ENCODE results near the gene TOMM7. TPM values are rescaled to one million over a fixed set of nuclear protein-coding genes. Genes with fewer than 3 reads are reported as not detected.

The TOMM7 gene
- polyA plus RNA-seq: 479 TPM

DNA sequence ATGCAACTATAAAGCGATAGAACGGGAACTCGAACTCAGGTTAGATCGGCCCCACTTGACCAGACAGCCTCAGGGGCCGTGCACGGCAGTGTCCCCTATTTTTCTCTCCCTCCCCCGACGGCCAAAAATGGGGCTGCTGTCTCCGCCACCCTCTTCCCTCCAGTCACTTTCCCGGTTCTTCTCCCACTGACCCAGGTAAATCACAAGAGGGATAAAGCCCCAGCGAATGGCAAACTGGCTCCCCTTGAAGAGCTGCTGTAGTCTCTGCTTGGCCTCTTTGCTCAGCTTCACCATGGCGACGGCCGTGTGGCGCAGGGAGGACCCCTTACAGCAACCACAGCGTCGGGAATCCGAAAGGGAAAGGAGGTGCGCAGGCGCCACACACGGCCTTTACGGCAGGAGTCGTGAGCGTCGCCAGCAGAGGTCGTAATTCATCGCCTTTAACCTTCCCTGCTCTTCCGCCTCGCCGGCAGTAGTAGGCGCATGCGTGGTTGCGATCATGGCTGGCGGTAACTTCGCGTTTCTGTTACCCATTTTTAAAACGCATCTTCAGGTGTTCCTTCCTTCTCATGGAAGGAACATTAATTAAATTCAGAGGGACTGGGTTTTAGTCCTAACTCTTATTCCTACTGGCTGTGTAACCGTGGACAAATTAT is at the start of gene TOMM7:
TSS of gene TOMM7 (minus strand) at position 364 of the 656 bp plus-strand sequence. CDS start at position 294, 70 bp downstream.
- Mint-ChIP-seq H3K4me3 (peak within 1 kb of the TSS; percentile 98 to 100 (median 99)), H3K27ac (peak within 1 kb of the TSS; percentile 96 to 99 (median 99)), H3K36me3 (peaks cover 7% of the 10 kb centered on the region), H3K4me1 (peaks cover 17 to 30% (median 20%) of the 10 kb centered on the region in 3 donors), H3K9me3 (no peaks in the 10 kb centered on the region), H3K27me3 (peaks cover 2% of the 10 kb centered on the region)

DNA sequence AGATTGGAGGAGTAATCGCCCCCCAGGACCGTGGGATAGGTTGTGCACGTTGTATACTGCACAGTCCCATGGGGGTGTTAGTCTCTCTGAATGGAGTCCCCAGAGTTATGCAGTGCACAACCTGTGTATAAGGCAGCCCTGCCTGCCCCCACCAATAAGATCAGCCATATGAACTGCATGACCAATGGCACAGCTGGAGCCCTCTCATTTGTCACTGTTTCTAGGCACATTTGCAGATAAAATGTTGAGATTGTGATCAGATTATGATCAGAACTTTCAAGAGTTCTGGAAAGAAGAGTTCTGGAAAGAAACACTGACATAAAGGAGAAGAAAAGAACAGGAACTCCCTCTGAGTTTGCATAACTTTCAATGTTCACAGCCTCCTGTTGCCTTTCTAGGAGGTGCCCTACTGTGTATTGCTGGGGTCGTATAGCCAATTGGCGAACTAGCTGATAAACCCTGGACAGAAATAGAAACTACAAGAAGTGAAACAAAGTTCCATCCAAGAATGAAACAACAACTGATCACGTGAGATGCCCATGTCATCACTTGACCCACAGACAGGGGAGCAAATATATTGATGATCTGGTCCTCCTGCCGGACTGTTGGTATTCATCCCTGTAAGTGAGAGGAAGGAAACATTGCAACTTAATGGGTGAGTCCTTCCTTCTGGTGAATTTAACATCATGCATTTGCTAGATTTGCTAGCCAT is 49.6 kb upstream of the TOMM7 start:
- Mint-ChIP-seq H3K4me1 (peaks cover 28 to 31% (median 30%) of the 10 kb centered on the region in 3 donors), H3K36me3 (peaks cover 6% of the 10 kb centered on the region), H3K4me3 (peak overlapping the region; percentile 38 to 91 (median 82)), H3K27me3 (no peaks in the 10 kb centered on the region), H3K9me3 (no peaks in the 10 kb centered on the region), H3K27ac (peak overlapping the region; percentile 11 to 78 (median 72))

DNA sequence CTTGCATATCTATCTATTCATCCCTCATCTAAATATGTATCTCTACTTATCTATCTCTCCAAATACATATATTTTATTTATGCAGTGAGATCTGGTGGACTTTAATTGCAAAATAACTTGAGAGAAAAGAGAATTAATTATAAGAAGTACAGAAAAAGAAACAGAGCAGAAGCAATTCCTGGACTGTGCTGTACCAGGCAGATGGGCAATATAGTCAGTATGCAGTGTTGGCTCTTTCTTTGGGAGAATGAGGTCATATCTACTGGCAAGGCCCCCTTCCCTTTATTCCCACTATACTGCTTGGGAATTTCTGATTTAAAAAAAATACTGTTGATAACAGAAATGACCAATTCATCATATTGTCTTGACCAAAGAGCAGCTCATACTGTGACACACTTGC is 49.0 kb upstream of the TOMM7 start:
- peak overlapping the region; percentile 38 to 91 (median 82) for H3K4me3 Mint-ChIP-seq
- H3K36me3 Mint-ChIP-seq: peaks cover 6% of the 10 kb centered on the region
- no peaks in the 10 kb centered on the region for H3K9me3 Mint-ChIP-seq
- peaks cover 30 to 32% (median 31%) of the 10 kb centered on the region in 3 donors for H3K4me1 Mint-ChIP-seq
- H3K27ac Mint-ChIP-seq: peak overlapping the region in 1 of 3 donors; percentile 72
- H3K27me3 Mint-ChIP-seq: no peaks in the 10 kb centered on the region

DNA sequence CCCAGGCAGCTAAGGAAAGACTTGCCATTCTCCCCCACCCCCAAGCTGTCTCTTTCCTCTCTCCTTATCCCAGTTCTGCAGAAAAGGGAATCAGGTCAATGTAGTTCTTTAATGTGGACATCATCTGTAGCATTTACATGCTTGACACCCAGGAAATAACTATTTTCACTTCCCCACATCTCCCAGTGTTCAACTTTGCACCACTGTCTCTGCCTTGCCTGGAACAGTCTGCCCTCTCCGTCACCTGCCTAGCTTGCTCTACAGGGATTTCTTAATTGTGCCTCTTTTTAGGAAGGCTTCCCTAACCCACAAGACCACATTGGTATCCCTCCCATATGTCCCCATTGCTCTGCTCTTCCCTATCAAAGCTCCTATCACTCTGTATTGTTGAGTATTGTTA is 45.9 kb upstream of the TOMM7 start:
- no peaks in the 10 kb centered on the region for H3K9me3 Mint-ChIP-seq

DNA sequence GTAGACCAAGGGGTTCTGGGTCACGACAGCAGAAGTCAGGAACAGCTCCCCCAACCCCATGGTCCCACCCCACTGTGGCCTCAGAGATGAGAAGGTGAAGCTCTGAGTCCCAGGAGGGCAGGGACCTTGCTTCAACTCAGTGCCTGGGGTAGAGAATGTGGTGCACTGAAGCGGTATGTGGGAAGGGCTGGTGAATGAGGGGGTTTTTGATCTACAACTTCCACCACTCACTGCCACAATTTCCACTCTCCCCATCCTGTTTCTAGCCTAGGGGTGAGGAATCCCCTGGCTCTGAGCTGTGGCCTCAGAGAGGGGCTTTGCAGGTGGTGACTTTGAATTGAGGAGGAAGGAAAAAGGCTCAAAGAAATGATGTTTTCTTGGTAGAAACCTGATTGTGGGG is 44.9 kb upstream of the TOMM7 start:
- Mint-ChIP-seq H3K9me3 (no peaks in the 10 kb centered on the region), H3K27ac (no peak overlapping the region), H3K36me3 (peaks cover 17% of the 10 kb centered on the region), H3K4me1 (peaks cover 39 to 45% (median 41%) of the 10 kb centered on the region in 3 donors), H3K27me3 (no peaks in the 10 kb centered on the region), H3K4me3 (peak overlapping the region in 1 of 4 donors; percentile 17)

More for the DNA sequence above, 45.9 kb upstream of the TOMM7 start:
- peak overlapping the region in 1 of 3 donors; percentile 8 for H3K27ac Mint-ChIP-seq
- peaks cover 14% of the 10 kb centered on the region for H3K36me3 Mint-ChIP-seq
- no peaks in the 10 kb centered on the region for H3K27me3 Mint-ChIP-seq
- peak overlapping the region in 1 of 4 donors; percentile 70 for H3K4me3 Mint-ChIP-seq
- peaks cover 39 to 47% (median 40%) of the 10 kb centered on the region in 3 donors for H3K4me1 Mint-ChIP-seq

DNA sequence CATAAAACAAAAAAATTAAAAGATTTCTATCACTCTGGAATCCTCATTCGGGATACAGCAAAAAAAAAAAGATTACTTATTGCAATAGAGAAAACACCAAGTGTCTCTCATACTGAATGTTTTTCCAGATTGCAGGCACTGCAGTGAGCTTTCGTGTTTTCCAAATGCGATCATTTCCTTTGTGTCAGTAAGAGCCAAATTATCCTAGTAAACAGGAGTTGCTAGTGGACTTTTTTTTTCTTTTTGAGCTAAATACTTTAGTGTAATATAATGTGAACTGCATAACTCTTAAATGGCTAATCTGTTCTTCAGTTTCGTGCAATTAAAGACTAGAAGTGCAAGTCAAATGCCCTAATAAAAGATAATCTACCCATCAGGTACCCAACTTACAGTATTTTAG is 44.4 kb upstream of the TOMM7 start:
- H3K27ac Mint-ChIP-seq: no peak overlapping the region
- H3K9me3 Mint-ChIP-seq: no peaks in the 10 kb centered on the region
- H3K27me3 Mint-ChIP-seq: no peaks in the 10 kb centered on the region
- peaks cover 33 to 40% (median 36%) of the 10 kb centered on the region in 3 donors for H3K4me1 Mint-ChIP-seq
- H3K4me3 Mint-ChIP-seq: no peak overlapping the region
- peaks cover 17% of the 10 kb centered on the region for H3K36me3 Mint-ChIP-seq

DNA sequence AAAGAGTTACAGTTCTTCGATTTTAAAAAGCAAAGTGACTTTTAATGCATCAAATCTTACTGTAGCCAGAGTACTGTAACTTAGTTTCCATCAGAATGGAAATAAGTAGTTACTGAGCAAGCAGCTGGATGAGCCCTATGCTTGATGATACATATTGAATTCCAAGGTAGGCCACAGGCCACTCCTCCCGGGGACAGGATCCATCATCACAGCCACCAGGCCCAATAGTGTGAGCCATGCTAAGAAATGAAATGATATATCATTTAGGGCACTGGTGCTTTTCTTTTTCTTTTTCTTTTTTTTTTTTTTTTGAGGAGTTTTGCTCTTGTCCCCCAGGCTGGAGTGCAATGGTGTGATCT is 42.9 kb upstream of the TOMM7 start:
- peaks cover 28 to 39% (median 29%) of the 10 kb centered on the region in 3 donors for H3K4me1 Mint-ChIP-seq
- H3K4me3 Mint-ChIP-seq: no peak overlapping the region
- H3K27ac Mint-ChIP-seq: no peak overlapping the region
- no peaks in the 10 kb centered on the region for H3K27me3 Mint-ChIP-seq
- H3K36me3 Mint-ChIP-seq: peaks cover 19% of the 10 kb centered on the region
- H3K9me3 Mint-ChIP-seq: no peaks in the 10 kb centered on the region

DNA sequence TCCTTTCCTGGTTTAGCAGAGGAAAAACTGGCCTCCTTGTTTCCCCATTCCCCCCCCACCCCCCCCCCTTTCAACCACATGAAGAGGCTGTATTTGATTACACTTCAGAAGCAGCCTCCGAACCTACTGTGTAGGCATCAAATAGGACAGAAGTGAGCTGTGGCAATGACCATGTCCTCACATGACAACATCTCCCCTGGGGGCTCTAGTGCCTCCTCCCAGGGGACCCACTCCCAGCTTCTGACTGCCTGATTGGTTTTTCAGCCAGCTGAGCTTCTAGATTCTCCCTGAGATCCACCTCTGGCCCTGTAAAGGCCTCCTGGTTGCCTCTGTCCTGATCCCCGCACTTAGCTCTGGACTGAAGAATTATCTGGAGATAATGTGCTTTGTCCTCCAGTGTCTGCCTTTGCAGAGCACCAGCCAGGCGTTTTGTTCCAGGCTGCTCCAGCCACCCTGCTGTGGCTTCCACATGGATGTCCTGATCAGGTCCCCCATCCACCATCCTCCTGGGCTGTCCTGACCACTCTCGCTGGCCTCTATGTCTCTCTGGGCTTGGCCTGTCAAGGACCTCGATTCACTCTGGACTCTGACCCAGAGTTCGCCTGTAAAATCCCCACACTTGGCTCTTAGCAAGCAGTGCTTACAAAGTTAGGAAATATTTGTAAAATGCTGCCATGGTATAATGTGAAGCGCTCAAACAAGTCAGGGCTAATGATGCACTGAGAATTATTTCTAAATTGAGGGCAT is 42.4 kb upstream of the TOMM7 start:
- H3K27me3 Mint-ChIP-seq: no peaks in the 10 kb centered on the region
- no peaks in the 10 kb centered on the region for H3K9me3 Mint-ChIP-seq
- peaks cover 17% of the 10 kb centered on the region for H3K36me3 Mint-ChIP-seq
- H3K4me3 Mint-ChIP-seq: peak overlapping the region in 1 of 4 donors; percentile 52
- H3K27ac Mint-ChIP-seq: no peak overlapping the region
- H3K4me1 Mint-ChIP-seq: peaks cover 29 to 42% (median 32%) of the 10 kb centered on the region in 3 donors

DNA sequence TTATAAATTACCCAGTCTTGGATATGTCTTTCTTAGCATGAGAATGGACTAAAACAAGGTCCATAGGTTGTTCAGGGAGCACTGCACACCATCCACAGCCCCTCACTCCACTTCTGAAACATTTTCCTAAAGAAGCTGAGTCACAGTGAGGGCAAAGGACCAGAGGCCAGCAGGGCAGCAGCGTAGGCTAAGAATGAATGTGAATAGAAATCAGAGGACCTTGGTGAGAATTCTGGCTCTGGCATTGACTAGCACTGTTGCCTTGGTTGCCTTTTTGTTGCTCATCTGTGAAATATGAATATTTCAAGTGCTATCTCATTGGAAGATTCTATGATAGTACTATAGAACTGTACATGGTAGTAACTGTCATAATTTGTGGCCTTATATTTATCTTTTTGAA is 41.7 kb upstream of the TOMM7 start:
- Mint-ChIP-seq H3K36me3 (peaks cover 16% of the 10 kb centered on the region), H3K27me3 (no peaks in the 10 kb centered on the region), H3K9me3 (no peaks in the 10 kb centered on the region), H3K27ac (no peak overlapping the region), H3K4me3 (no peak overlapping the region), H3K4me1 (peaks cover 30 to 44% (median 32%) of the 10 kb centered on the region in 3 donors)

DNA sequence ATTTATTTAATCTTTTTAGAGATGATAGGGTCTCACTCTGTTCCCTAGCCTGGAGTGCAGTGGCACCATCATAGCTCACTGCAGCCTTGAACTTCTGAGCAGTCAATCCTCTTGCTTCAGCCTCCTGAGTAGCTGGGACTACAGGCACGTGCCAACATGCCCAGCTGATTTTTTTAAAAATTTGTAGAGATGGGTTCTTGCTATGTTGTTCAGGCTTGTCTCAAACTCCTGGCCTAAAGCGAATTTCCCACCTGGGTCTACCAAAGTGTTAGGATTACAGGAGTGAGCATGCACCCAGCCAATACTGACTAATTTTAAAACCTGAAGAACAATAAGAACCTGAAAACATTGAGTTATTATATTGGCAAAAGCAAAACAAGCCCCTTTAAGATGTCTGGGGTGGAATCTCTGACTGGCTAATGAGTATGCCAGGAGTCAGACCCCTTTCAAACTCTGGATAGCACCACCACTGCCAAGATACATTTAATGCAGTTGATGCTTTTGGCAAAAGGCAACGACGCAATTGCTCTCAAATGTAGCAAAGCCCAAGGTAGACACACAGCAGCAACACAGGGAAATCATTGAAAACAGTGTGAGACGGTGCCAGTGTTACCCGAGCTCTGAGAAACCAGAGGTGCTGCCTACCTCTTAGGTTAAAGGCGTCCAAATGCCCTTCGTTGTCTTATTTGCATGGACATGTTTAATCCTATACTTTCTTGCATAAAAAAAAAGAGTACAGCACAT is 40.7 kb upstream of the TOMM7 start:
- H3K4me3 Mint-ChIP-seq: no peak overlapping the region
- peaks cover 14% of the 10 kb centered on the region for H3K36me3 Mint-ChIP-seq
- no peak overlapping the region for H3K27ac Mint-ChIP-seq
- H3K4me1 Mint-ChIP-seq: peaks cover 30 to 44% (median 34%) of the 10 kb centered on the region in 3 donors
- no peaks in the 10 kb centered on the region for H3K27me3 Mint-ChIP-seq
- no peaks in the 10 kb centered on the region for H3K9me3 Mint-ChIP-seq

DNA sequence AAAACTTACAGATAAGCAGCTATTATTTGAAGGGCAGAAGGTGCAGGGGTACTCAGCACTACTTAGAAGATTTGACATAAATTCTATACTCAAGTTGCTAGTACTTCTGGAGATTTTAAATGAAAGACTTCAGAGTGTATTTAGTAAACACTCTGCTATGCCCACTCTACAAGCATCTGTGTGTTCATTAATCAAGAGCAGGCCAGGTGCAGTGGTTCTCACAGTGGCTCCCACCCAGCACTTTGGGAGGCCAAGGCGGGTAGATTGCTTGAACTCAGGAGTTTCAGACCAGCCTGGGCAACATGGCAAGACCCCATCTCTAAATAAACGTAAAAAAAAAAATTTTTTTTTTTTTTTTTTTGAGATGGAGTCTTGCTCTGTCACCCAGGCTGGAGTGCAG is 38.9 kb upstream of the TOMM7 start:
- Mint-ChIP-seq H3K27me3 (no peaks in the 10 kb centered on the region), H3K4me3 (no peak overlapping the region), H3K27ac (no peak overlapping the region), H3K36me3 (peaks cover 18% of the 10 kb centered on the region), H3K4me1 (peaks cover 25 to 37% (median 31%) of the 10 kb centered on the region in 3 donors), H3K9me3 (no peaks in the 10 kb centered on the region)

DNA sequence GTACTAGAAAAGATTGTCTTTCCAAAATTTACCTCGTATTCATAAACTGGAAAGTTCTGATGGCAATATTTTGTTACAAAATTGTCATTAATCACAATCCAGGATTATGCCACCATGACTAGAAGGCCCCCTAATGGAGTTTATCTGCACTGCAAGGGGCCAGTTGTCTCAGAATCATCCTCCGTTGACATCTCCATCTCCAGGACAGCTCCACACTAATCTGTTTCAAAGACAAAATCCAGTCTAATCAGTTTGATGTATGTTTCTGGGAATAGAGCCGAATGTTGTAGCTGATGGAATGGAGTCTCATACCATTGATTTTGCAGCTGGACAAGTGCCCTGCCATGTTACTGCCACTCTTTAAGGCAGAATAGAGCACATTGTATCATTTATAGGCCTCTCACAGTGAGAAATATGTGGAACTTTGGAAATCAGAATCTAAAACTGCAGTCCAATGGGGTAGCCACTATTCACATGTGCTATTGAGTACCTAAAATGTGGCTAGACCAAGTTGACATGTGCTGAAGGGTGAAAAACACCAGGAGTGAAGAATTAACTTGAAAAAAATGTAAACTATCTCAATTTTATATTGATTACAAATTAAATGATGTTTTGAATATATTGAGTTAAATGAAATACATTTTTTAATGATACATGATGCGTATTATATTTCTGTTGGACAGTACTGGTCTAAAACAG is 38.3 kb upstream of the TOMM7 start:
- no peaks in the 10 kb centered on the region for H3K27me3 Mint-ChIP-seq
- no peak overlapping the region for H3K4me3 Mint-ChIP-seq
- H3K27ac Mint-ChIP-seq: no peak overlapping the region
- no peaks in the 10 kb centered on the region for H3K9me3 Mint-ChIP-seq
- H3K4me1 Mint-ChIP-seq: peaks cover 31 to 39% (median 37%) of the 10 kb centered on the region in 3 donors
- peaks cover 20% of the 10 kb centered on the region for H3K36me3 Mint-ChIP-seq

DNA sequence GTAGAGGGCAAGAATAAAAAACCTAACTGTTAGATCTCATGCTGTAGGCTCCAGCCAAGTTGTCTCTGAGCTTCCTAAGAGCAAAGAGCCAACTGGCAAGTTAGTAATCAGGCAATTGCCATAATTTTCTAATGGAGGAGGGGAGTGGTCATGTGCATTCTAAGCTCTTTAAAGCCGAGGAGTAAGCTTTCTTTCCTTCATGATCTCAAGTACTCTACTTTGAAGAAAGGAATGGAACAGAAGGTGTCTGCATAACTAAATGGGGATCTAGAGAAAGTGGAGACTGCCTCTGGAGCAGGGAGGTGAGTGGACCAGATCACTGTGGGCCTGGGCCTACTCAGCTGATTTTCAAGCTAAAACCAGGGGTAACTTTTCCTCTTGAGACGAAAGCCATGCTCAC is 37.7 kb upstream of the TOMM7 start:
- peak overlapping the region in 1 of 4 donors; percentile 43 for H3K4me3 Mint-ChIP-seq
- no peak overlapping the region for H3K27ac Mint-ChIP-seq
- H3K27me3 Mint-ChIP-seq: no peaks in the 10 kb centered on the region

More for the DNA sequence above, 37.7 kb upstream of the TOMM7 start:
- Mint-ChIP-seq H3K36me3 (peaks cover 19% of the 10 kb centered on the region), H3K9me3 (no peaks in the 10 kb centered on the region), H3K4me1 (peaks cover 30 to 41% (median 41%) of the 10 kb centered on the region in 3 donors)
